Measurements from ENCODE around the gene PACS2.

- TF ChIP-seq CTCF (IDR thresholded peaks at IDR 0.05) = no peak
- no peak for TF ChIP-seq POLR2A (IDR thresholded peaks at IDR 0.05)
Measured at GRCh38 chr14:105325303-105325702, 10.8 kb downstream of the PACS2 start.
